AG04450 (cell line): ENCODE results near the gene PJA1. TPM values are rescaled to one million over a fixed set of nuclear protein-coding genes. Genes with fewer than 3 reads are reported as not detected.

ENCODE experiments used
- CTCF ChIA-PET: fragments of 300-600, 350-600 bp; formaldehyde crosslinking; extraction: SDS; loops from one replicate; lab custom pipeline; 2022; ENCODE audit warnings: antibody characterized with exemption, inconsistent platforms; lab: Charles Lee
- POLR2A ChIA-PET: fragments of 350-600 bp; formaldehyde crosslinking; extraction: SDS; loops from one replicate; lab custom pipeline; 2021; ENCODE audit warnings: antibody characterized with exemption, inconsistent platforms; lab: Yijun Ruan, JAX
- DNase-seq: peaks from one replicate; pipeline ENCODE4 v3.0.0-alpha.2; 2011; ENCODE audit warnings: low read depth, low spot score
- H3K27ac ChIP-seq: one replicate; pipeline ENCODE4 v1.5.1; 2012; ENCODE audit warnings: low read depth, low read length, control low read depth
- H3K27me3 ChIP-seq: one replicate; pipeline ENCODE4 v1.6.0; 2012; ENCODE audit warnings: low read length; ENCODE audit not compliant: control insufficient read depth, insufficient read depth
- H3K4me3 ChIP-seq: 2 replicates; pipeline ENCODE4 v1.5.1; 2011; ENCODE audit warnings: mild to moderate bottlenecking, low read depth, low read length, control low read depth
- H3K9me3 ChIP-seq: 2 replicates; pipeline ENCODE4 v1.5.1; 2012; ENCODE audit warnings: low read length; ENCODE audit not compliant: control insufficient read depth, insufficient read depth
- CTCF ChIP-seq: IDR thresholded peaks from 2 replicates; pipeline ENCODE4 v1.5.1; 2011; ENCODE audit warnings: low read depth, low read length, control low read depth, inconsistent platforms
- polyA plus RNA-seq: library from polyadenylated mRNA; depleted of rRNA; stranded (reverse); fragments of >200 nt; gene quantifications from 2 replicates; pipeline ENCODE4 v1.2.3, GENCODE V29; 2011

PJA1 gene
- polyA plus RNA-seq, 1 experiment, result 30.7 TPM

DNA sequence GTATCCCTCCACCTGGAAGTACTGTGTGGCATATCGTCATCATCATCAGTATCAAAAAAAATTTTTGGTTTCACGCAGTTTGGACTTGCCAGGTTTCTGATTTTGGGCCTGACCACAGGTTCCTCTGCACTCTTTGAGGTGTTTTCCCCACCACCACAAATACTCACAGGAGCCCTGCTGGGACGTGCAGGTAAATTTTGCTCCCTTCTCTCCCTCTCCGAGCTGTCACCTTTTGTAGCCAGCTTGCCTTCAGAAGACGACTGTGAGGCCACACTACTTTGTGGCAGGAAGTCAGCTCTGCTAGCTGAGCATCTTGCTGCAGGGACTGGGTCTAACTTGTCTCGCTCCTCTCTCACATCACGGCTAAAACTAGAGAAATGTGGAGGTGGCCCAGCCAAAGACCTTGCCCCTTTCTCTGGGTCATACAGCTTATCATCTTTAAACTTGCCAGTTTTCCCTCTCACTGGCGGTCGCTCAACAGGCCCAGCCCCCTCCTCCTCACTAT is 2.8 kb downstream of the PJA1 start:
- Histone ChIP-seq H3K9me3 (no peaks in the 10 kb centered on the region), H3K27ac (no peak overlapping the region), H3K27me3 (no peaks in the 10 kb centered on the region), H3K4me3 (no peak overlapping the region)
- TF ChIP-seq CTCF, result no peak
- POLR2A ChIA-PET, result no interaction called here
- CTCF ChIA-PET, result no interaction called here
- DNase-seq, result no peak

- Histone ChIP-seq H3K27ac (no peak overlapping the region), H3K9me3 (no peaks in the 10 kb centered on the region), H3K27me3 (no peaks in the 10 kb centered on the region), H3K4me3 (no peak overlapping the region)
- TF ChIP-seq CTCF, result no peak
- ChIA-PET CTCF (no interaction called here), POLR2A (no interaction called here)
- DNase-seq, result no peak
These were observed 3.4 kb downstream of the PJA1 start for GRCh38 chrX:69161786-69162349.

GRCh38 chrX:69161371-69161770 is 3.9 kb downstream of the PJA1 start:
- DNase-seq, result no peak
- POLR2A ChIA-PET, result no interaction called here
- no peak for TF ChIP-seq CTCF
- no peak overlapping the region for H3K4me3 ChIP-seq
- no peaks in the 10 kb centered on the region for H3K9me3 ChIP-seq
- H3K27ac ChIP-seq, result no peak overlapping the region
- H3K27me3 ChIP-seq, result no peaks in the 10 kb centered on the region
- CTCF ChIA-PET, result no interaction called here

- ChIA-PET CTCF (interaction anchor here (0.6 to 1.9 kb wide), 11 partner anchors 11 to 330 kb away, joined by 3 to 11 read pairs (median 3); partner anchors contain the start of gene EFNB1), POLR2A (interaction anchor here (0.7 kb wide), 1 partner anchor 330 kb away, joined by 8 read pairs; the partner anchor contains the start of gene EFNB1)
- DNase-seq, result peak; percentile 48
- Histone ChIP-seq H3K9me3 (no peaks in the 10 kb centered on the region), H3K4me3 (no peak overlapping the region), H3K27me3 (no peaks in the 10 kb centered on the region), H3K27ac (no peak overlapping the region)
- TF ChIP-seq CTCF, result peak; percentile 68
These were observed 6.9 kb downstream of the PJA1 start for GRCh38 chrX:69158166-69158980.

DNA sequence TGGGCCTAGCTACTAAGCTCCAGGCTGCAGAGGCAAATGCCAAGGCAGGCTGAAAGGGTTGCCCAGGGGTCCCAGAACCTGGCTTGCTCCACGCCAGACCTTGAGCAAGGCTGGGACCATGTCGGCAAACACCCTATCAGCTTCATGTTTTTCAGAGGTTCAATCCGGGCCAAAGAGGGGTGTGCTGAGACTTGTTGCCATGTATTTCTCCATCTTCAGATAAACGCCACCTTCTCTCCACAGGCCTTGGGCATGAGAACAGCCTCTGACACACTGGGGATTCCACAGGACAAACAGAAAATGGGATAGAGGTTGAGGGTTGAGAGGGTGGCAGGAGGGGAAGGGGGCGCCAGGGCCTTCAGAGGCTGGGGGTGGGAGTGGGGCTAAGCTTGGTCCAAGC is 8.6 kb downstream of the PJA1 start:
- TF ChIP-seq CTCF, result no peak
- H3K27me3 ChIP-seq, result no peaks in the 10 kb centered on the region
- no peak overlapping the region for H3K27ac ChIP-seq
- POLR2A ChIA-PET, result no interaction called here
- H3K4me3 ChIP-seq, result no peak overlapping the region
- CTCF ChIA-PET, result interaction anchor here (1.2 kb wide), 1 partner anchor 329 kb away, joined by 4 read pairs; no protein-coding TSS in a partner anchor
- no peak for DNase-seq
- H3K9me3 ChIP-seq, result no peaks in the 10 kb centered on the region
